Gastrocnemius medialis (tissue), 4 donors: ENCODE data around the gene NTRK3.

ENCODE experiments used
- POLR2A ChIP-seq, 2 donors: fragments of 450-650 bp; IDR thresholded peaks; one replicate each; pipeline ENCODE4 v1.6.1; 2017; ENCODE audit warnings: antibody characterized with exemption in 2 of 2, mild to moderate bottlenecking in 2 of 2, moderate library complexity in 2 of 2
- TF ChIP-seq, protein P1 (sequence below), 5 experiments: fragments of 450-650 bp in 3 of 5; fragments of 200-600 bp in 2 of 5; sonication (generic) in 2 of 5; IDR thresholded peaks in 4 of 5; conservative IDR thresholded peaks in 1 of 5; 1 replicate in 4 of 5; 2 replicates in 1 of 5; pipeline ENCODE4 v1.5.1; 2016 to 2019; ENCODE audit warnings: antibody characterized with exemption in 5 of 5, mild to moderate bottlenecking in 3 of 5, moderate library complexity in 3 of 5

DNA sequence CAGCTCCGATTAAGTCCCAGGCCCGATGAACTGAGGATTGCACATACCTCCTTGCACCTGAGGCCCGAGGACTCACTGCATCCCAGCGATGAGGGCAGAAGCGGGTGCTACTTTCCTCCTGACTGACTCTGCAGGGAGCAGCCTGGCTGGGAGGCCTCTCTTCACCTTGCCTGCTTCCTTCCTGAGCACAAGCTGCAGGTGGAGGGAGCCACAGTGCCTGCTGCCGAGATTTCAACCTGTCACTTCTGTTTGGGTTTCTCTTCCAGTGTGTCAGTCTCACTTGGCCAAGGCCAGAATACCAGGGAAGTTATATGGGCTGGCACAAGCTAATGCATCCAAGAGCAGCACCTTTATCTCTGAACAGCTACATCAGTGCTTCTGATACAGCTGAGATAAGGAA lies 185.4 kb downstream of the NTRK3 start:
- TF ChIP-seq, protein P1, sequence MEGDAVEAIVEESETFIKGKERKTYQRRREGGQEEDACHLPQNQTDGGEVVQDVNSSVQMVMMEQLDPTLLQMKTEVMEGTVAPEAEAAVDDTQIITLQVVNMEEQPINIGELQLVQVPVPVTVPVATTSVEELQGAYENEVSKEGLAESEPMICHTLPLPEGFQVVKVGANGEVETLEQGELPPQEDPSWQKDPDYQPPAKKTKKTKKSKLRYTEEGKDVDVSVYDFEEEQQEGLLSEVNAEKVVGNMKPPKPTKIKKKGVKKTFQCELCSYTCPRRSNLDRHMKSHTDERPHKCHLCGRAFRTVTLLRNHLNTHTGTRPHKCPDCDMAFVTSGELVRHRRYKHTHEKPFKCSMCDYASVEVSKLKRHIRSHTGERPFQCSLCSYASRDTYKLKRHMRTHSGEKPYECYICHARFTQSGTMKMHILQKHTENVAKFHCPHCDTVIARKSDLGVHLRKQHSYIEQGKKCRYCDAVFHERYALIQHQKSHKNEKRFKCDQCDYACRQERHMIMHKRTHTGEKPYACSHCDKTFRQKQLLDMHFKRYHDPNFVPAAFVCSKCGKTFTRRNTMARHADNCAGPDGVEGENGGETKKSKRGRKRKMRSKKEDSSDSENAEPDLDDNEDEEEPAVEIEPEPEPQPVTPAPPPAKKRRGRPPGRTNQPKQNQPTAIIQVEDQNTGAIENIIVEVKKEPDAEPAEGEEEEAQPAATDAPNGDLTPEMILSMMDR (IDR thresholded peaks at IDR 0.05 in 4 of 5, conservative IDR thresholded peaks at IDR 0.05 in 1 of 5), result no peak
- no peak for TF ChIP-seq POLR2A (IDR thresholded peaks at IDR 0.05)
